Mononuclear cell (primary cell): ENCODE measurements around the gene SUFU. TPM values are rescaled to one million over a fixed set of nuclear protein-coding genes. Genes with fewer than 3 reads are reported as not detected.

ENCODE experiments used
- H3K27me3 ChIP-seq: 2 replicates; pipeline ENCODE4 v1.6.0; 2011; ENCODE audit warnings: low read length, control low read depth; ENCODE audit not compliant: insufficient read depth
- H3K4me1 ChIP-seq: 2 replicates; pipeline ENCODE4 v1.5.1; 2011; ENCODE audit warnings: mild to moderate bottlenecking, low read length, control low read depth; ENCODE audit not compliant: insufficient read depth
- H3K4me3 ChIP-seq: 2 replicates; pipeline ENCODE4 v1.5.1; 2011; ENCODE audit warnings: mild to moderate bottlenecking, low read length, moderate library complexity
- H3K9me3 ChIP-seq: 2 replicates; pipeline ENCODE4 v1.5.1; 2011; ENCODE audit warnings: low read depth, mild to moderate bottlenecking, control low read depth, low read length
- total RNA-seq: library from RNA; depleted of rRNA; stranded (reverse); fragments of >200 nt; gene quantifications from one replicate; pipeline ENCODE4 v1.2.3, GENCODE V29; 2012

SUFU gene
- total RNA-seq, 1 donor, result 1.8 TPM

GRCh38 chr10:102470579-102471546 lies 32.9 kb upstream of the SUFU start:
- Histone ChIP-seq H3K27me3 (no peaks in the 10 kb centered on the region), H3K9me3 (no peaks in the 10 kb centered on the region), H3K4me3 (no peak overlapping the region), H3K4me1 (peaks cover 37% of the 10 kb centered on the region)

- Histone ChIP-seq H3K27me3 (no peaks in the 10 kb centered on the region), H3K4me1 (peaks cover 25% of the 10 kb centered on the region), H3K9me3 (no peaks in the 10 kb centered on the region), H3K4me3 (no peak overlapping the region)
These were observed 30.1 kb upstream of the SUFU start for GRCh38 chr10:102473445-102474331.

DNA sequence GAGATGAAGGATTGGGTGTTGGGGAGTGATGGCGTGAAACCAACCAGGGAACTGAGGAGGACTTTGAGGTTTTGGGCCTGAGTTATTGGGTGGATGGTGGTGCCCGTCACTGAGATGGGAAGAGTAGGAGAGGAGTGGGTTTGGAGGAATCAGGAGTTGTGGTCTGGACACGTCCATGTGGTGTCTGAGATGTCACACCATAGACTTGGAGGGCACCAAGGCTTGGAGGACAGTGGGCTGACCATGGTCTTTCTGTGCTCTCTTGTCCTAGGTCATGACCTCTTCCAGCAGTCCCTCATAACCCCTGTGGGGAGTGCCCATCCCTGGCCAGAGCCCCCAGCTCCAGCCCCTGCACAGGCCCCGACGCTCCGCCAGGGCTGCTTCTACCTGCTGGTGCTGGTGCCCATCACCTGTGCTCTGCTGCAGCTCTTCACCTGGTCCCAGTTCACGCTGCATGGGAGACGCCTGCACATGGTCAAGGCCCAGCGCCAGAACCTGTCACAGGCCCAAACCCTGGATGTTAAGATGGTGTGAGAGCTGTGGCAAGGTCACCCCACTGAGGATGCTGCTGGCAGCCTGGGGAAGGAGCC lies 28.2 kb upstream of the SUFU start:
- no peak overlapping the region for H3K4me3 ChIP-seq
- H3K9me3 ChIP-seq, result no peaks in the 10 kb centered on the region
- H3K4me1 ChIP-seq, result peaks cover 15% of the 10 kb centered on the region
- H3K27me3 ChIP-seq, result no peaks in the 10 kb centered on the region

GRCh38 chr10:102476466-102477141 lies 27.2 kb upstream of the SUFU start:
- Histone ChIP-seq H3K9me3 (no peaks in the 10 kb centered on the region), H3K4me1 (peaks cover 15% of the 10 kb centered on the region), H3K4me3 (no peak overlapping the region), H3K27me3 (no peaks in the 10 kb centered on the region)

DNA sequence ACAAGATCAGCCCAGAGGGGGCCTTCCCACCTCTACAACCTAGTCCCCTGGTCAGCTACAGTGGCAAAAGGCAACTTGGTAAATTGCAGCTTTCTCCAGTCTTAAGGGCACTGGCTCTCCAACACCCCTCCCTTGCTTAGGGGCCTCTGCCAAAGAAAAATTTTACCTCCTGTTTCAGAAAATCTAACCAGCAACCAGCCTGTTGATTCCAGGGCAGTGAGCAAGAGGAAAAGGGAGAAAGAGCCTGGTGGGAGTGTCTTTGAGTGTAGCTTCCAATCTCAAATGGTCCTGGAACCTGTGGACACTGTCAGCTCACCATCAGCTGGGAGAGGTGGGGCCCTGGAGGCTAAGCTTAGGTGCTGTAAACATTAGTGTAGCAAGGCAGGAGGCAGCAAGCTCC lies 24.1 kb upstream of the SUFU start:
- peaks cover 9% of the 10 kb centered on the region for H3K4me1 ChIP-seq
- H3K4me3 ChIP-seq, result no peak overlapping the region
- H3K9me3 ChIP-seq, result no peaks in the 10 kb centered on the region
- no peaks in the 10 kb centered on the region for H3K27me3 ChIP-seq

DNA sequence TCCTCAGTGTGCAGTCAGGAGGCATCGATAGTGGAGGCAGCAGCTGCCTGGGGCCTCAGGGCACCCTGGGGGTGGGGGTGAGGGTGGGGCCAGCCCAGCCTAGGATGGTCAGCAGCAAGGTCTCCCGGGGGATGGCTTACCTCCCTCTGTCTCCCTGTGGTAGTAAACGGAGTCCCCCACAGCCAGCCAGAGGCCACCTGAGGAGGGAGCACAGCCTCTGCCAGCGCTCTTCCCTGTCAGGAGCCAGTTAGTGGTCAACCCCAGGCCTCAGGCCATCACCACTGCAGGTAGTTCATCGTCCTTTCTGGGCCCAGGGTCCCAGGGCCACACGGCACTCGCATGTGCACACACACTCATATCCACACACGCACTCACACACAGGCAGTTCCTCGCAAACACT lies 23.4 kb upstream of the SUFU start:
- no peaks in the 10 kb centered on the region for H3K27me3 ChIP-seq
- H3K4me3 ChIP-seq, result no peak overlapping the region
- no peaks in the 10 kb centered on the region for H3K9me3 ChIP-seq
- H3K4me1 ChIP-seq, result peaks cover 9% of the 10 kb centered on the region

- H3K9me3 ChIP-seq, result no peaks in the 10 kb centered on the region
These were observed 19.8 kb upstream of the SUFU start for GRCh38 chr10:102484021-102484420.

DNA sequence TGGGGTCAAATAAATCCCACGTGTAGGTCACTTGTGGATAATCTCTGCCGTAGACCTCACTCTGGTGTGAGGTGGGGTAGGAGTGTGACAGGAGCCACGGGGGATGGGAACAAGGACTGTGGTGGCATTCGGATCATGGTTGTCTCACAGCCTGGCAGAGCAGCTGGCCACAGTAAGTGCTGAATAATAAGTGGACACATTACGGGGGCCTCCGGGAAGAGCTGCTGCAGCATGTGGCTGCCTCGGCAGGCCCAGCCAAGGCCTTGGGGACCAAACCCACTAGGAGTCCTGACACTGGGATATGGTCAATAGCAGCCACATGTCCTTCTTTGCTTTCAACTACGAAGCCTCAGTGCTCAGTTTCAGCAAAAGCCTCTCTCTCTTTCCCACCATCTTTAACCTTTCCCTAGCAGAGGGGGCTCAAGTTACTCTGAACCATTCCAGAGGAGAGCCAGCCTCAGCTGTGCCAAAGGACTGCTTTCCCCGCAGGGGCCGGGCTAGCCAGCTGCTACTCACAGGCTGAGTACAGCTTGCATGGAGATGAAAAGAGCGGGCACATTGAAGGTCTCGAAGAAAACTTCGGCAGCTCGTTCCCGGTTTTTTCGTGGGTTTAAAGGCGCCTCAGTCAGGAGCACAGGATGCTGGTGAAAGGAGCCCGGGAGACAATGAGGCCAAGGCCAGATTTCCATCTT lies 18.5 kb upstream of the SUFU start:
- Histone ChIP-seq H3K9me3 (no peaks in the 10 kb centered on the region), H3K4me1 (no peaks in the 10 kb centered on the region), H3K4me3 (no peak overlapping the region), H3K27me3 (no peaks in the 10 kb centered on the region)

More at GRCh38 chr10:102484021-102484420, 19.8 kb upstream of the SUFU start:
- Histone ChIP-seq H3K27me3 (no peaks in the 10 kb centered on the region), H3K4me3 (no peak overlapping the region), H3K4me1 (peaks cover 3% of the 10 kb centered on the region)

DNA sequence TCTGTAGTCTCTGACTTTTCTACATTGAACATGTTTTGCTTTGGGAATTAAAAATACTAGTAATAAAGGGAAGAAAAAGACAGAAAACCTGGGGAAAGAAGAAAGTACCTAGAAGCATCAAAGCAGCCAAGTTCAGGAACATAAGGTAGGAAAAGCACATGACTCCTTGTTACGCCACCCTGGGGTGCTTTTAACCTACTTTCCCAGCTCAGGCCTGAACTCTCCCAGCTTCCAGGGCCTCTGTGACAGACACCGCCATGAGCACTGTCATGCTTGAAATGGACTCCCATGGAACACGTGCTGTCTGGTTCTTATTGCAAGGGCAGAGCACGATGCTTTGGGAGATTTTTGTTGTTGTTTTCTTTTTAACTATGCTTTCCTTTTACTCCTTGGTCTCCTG lies 12.6 kb upstream of the SUFU start:
- Histone ChIP-seq H3K4me1 (no peaks in the 10 kb centered on the region), H3K9me3 (no peaks in the 10 kb centered on the region), H3K4me3 (no peak overlapping the region), H3K27me3 (no peaks in the 10 kb centered on the region)

DNA sequence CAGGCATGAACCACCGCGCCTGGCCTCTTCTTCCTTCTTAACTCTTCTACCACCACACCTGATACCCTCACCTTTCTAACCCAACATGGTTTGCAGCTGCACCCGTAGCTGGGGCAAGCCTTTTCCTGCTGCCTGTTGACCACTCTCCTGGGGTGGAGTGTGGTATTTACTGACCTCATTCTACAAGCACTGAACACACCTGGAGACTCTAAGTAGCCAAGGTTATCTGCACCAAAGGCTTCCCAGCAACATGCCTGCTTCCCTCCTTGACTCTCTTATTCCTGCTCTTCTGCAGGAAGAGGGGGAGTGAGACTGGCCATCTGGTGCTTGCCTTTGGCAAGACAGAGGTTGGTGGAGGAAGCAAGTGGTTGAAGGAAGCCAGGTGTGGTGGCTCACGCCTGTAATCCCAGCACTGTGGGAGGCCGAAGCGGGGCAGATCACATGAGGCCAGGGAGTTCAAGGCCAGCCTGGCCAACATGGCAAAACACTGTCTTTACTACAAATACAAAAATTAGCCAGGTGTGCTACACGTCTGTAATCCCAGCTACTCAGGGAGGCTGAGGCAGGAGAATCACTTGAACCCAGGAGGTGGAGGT lies 11.3 kb upstream of the SUFU start:
- Histone ChIP-seq H3K27me3 (no peaks in the 10 kb centered on the region), H3K4me3 (no peak overlapping the region), H3K4me1 (no peaks in the 10 kb centered on the region), H3K9me3 (no peaks in the 10 kb centered on the region)

- Histone ChIP-seq H3K4me3 (no peak overlapping the region), H3K9me3 (no peaks in the 10 kb centered on the region), H3K27me3 (no peaks in the 10 kb centered on the region), H3K4me1 (no peaks in the 10 kb centered on the region)
These were observed 10.8 kb upstream of the SUFU start for GRCh38 chr10:102492983-102493382.

DNA sequence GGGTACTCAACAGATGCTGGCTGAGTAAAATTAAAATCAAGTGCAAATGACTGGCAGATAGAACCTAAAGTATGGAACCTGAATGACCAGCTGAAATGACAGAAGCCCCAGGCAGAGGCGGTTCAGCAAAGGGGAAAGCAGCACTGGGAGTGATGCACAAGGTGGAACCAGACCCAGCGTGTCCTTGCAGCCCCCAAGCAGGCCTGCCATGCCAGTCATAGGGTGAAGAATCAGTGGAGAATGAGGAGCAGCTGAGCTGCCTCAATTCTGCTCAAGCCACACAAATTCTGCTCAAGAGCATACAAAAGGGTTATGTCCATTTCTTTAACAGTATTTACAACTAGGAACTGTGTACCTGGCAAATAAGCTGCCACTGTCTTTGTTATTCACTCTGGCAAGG lies 10.0 kb upstream of the SUFU start:
- no peaks in the 10 kb centered on the region for H3K27me3 ChIP-seq
- H3K9me3 ChIP-seq, result no peaks in the 10 kb centered on the region
- no peaks in the 10 kb centered on the region for H3K4me1 ChIP-seq
- H3K4me3 ChIP-seq, result no peak overlapping the region

- Histone ChIP-seq H3K27me3 (no peaks in the 10 kb centered on the region), H3K4me1 (peaks cover 22% of the 10 kb centered on the region), H3K4me3 (no peak overlapping the region), H3K9me3 (no peaks in the 10 kb centered on the region)
These were observed 6.2 kb upstream of the SUFU start for GRCh38 chr10:102497545-102497944.

DNA sequence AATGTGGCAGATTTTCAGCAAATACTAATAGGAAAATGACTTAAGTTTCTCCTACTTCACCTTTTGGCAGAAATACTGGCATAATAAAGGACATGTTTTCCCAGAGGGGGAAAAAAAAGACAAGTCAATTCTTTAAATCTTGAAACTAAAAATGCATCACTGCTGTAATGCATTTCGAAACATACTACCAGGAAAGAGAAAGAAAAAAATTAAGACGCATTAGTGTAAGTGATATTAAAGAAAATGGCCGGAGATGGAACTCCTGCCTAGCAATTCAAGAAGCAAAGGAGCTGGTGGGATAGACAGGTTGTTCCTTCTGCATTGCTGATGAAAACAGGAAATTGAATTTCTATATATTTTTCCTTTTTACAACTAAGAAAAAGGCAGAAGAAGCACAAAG lies 4.4 kb upstream of the SUFU start:
- Histone ChIP-seq H3K4me1 (peaks cover 34% of the 10 kb centered on the region), H3K27me3 (no peaks in the 10 kb centered on the region), H3K4me3 (no peak overlapping the region), H3K9me3 (no peaks in the 10 kb centered on the region)
